DND-41 (cell line): ENCODE results near the gene RGS9.

ENCODE experiments used
- CTCF ChIP-seq: IDR thresholded peaks from 2 replicates; pipeline ENCODE4 v1.5.1; 2012; ENCODE audit warnings: borderline replicate concordance, low read length, moderate library complexity, mild to moderate bottlenecking; ENCODE audit not compliant: poor library complexity, severe bottlenecking; ENCODE audit errors: extremely low read depth
- EZH2 ChIP-seq: IDR thresholded peaks from 3 replicates; pipeline ENCODE4 v1.6.1; 2012; ENCODE audit warnings: borderline replicate concordance, low read depth, mild to moderate bottlenecking, moderate library complexity, low read length, inconsistent platforms; ENCODE audit not compliant: severe bottlenecking

- TF ChIP-seq CTCF (no peak), EZH2 (no peak)
Measured at GRCh38 chr17:65243838-65244625, 106.9 kb downstream of the RGS9 start.
